DND-41 (cell line): ENCODE results near the gene CACNA1D.

ENCODE experiments used
- ATAC-seq: fragments of 200-7000 bp; cut with Tn5 transposase; 3 replicates; pipeline ENCODE4 v1.9.1; 2021; ENCODE audit warnings: low read depth; ENCODE audit not compliant: insufficient read depth
- DNase-seq: peaks from one replicate; pipeline ENCODE4 v3.0.0-alpha.2; 2020
- H2AFZ ChIP-seq: 2 replicates; pipeline ENCODE4 v1.6.0; 2012; ENCODE audit warnings: low read depth, low read length
- H3K27ac ChIP-seq: 2 replicates; pipeline ENCODE4 v1.5.1; 2012; ENCODE audit warnings: low read length, inconsistent platforms
- H3K27me3 ChIP-seq: fragments of 200-600 bp; sonication (generic); 2 replicates; pipeline ENCODE4 v1.6.0; 2012; ENCODE audit warnings: low read length, mild to moderate bottlenecking, inconsistent platforms; ENCODE audit not compliant: insufficient read depth, poor library complexity
- H3K36me3 ChIP-seq: 2 replicates; pipeline ENCODE4 v1.5.1; 2012; ENCODE audit warnings: low read length, inconsistent platforms; ENCODE audit not compliant: insufficient read depth
- H3K4me1 ChIP-seq: 2 replicates; pipeline ENCODE4 v1.5.1; 2012; ENCODE audit warnings: mild to moderate bottlenecking, low read length; ENCODE audit not compliant: insufficient read depth
- H3K4me2 ChIP-seq: 2 replicates; pipeline ENCODE4 v1.6.0; 2012; ENCODE audit warnings: mild to moderate bottlenecking, moderate library complexity, low read length, inconsistent platforms; ENCODE audit not compliant: insufficient read depth
- H3K4me3 ChIP-seq, 2 experiments: fragments of 200-600 bp in 1 of 2; shearing (Covaris generic) in 1 of 2; 2 replicates each; pipeline ENCODE4 v1.5.1; 2012 to 2016; ENCODE audit warnings: inconsistent platforms in 2 of 2, low read length in 2 of 2, mild to moderate bottlenecking in 2 of 2, low read depth in 1 of 2, moderate library complexity in 1 of 2
- H3K79me2 ChIP-seq: 2 replicates; pipeline ENCODE4 v1.6.0; 2012; ENCODE audit warnings: low read length, inconsistent platforms; ENCODE audit not compliant: insufficient read depth
- H3K9ac ChIP-seq: 2 replicates; pipeline ENCODE4 v1.6.0; 2012; ENCODE audit warnings: low read depth, mild to moderate bottlenecking, inconsistent platforms, low read length, moderate library complexity
- H3K9me3 ChIP-seq: 2 replicates; pipeline ENCODE4 v1.5.1; 2012; ENCODE audit warnings: low read length, moderate library complexity, mild to moderate bottlenecking, inconsistent platforms; ENCODE audit not compliant: insufficient read depth, severe bottlenecking
- H4K20me1 ChIP-seq: 2 replicates; pipeline ENCODE4 v1.6.0; 2012; ENCODE audit warnings: low read length; ENCODE audit not compliant: insufficient read depth
- CTCF ChIP-seq: IDR thresholded peaks from 2 replicates; pipeline ENCODE4 v1.5.1; 2012; ENCODE audit warnings: borderline replicate concordance, low read length, moderate library complexity, mild to moderate bottlenecking; ENCODE audit not compliant: poor library complexity, severe bottlenecking; ENCODE audit errors: extremely low read depth
- EZH2 ChIP-seq: IDR thresholded peaks from 3 replicates; pipeline ENCODE4 v1.6.1; 2012; ENCODE audit warnings: borderline replicate concordance, low read depth, mild to moderate bottlenecking, moderate library complexity, low read length, inconsistent platforms; ENCODE audit not compliant: severe bottlenecking

The CACNA1D gene

GRCh38 chr3:53833053-53833645, 338.7 kb downstream of the CACNA1D start:
- Histone ChIP-seq H3K27me3 (no peaks in the 10 kb centered on the region), H3K9ac (no peak overlapping the region), H3K36me3 (no peaks in the 10 kb centered on the region), H3K4me1 (no peaks in the 10 kb centered on the region), H3K79me2 (no peaks in the 10 kb centered on the region), H3K9me3 (no peaks in the 10 kb centered on the region), H3K4me2 (no peak overlapping the region), H4K20me1 (no peaks in the 10 kb centered on the region; the same call in 1 of the 2 replicates), H2AFZ (no peak overlapping the region), H3K4me3 (no peak overlapping the region), H3K27ac (no peak overlapping the region)
- no peak for ATAC-seq
- DNase-seq: no peak
- TF ChIP-seq EZH2 (no peak), CTCF (no peak)

DNA sequence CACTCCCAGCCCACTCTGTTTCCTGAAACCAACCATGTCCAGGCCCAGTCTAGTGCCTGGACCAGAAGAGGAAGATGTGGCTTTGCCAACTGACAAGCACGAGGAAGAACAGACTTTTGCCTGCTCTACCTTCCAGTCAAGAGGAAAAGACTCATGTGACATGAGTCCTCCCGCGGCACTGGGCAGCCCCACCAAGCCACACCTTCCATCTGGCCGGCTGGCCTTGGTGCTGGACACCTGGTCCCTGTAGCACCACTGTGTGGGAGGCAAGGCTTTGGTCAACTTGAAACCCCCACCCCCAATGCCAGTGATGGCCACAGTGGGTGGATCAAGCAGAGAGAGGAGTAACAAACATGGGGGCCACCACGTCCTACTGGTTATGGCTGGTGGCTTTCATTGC, 339.3 kb downstream of the CACNA1D start:
- no peak for TF ChIP-seq CTCF
- TF ChIP-seq EZH2: no peak

GRCh38 chr3:53834429-53835095, 340.2 kb downstream of the CACNA1D start:
- Histone ChIP-seq H2AFZ (no peak overlapping the region), H3K27ac (no peak overlapping the region), H3K9ac (no peak overlapping the region), H3K79me2 (no peaks in the 10 kb centered on the region), H3K4me2 (no peak overlapping the region), H3K27me3 (no peaks in the 10 kb centered on the region), H3K4me3 (no peak overlapping the region), H3K36me3 (no peaks in the 10 kb centered on the region), H4K20me1 (no peaks in the 10 kb centered on the region; the same call in 1 of the 2 replicates), H3K4me1 (no peaks in the 10 kb centered on the region), H3K9me3 (no peaks in the 10 kb centered on the region)
- no peak for ATAC-seq
- no peak for TF ChIP-seq CTCF
- no peak for TF ChIP-seq EZH2
- DNase-seq: no peak

More for the DNA sequence above, 339.3 kb downstream of the CACNA1D start:
- Histone ChIP-seq H3K9me3 (no peaks in the 10 kb centered on the region), H3K4me2 (no peak overlapping the region), H3K27ac (no peak overlapping the region), H3K9ac (no peak overlapping the region), H3K79me2 (no peaks in the 10 kb centered on the region), H3K4me1 (no peaks in the 10 kb centered on the region), H2AFZ (no peak overlapping the region), H3K4me3 (no peak overlapping the region), H3K36me3 (no peaks in the 10 kb centered on the region), H4K20me1 (no peaks in the 10 kb centered on the region; the same call in 1 of the 2 replicates), H3K27me3 (no peaks in the 10 kb centered on the region)
- DNase-seq (no peak), ATAC-seq (no peak)

- Histone ChIP-seq H2AFZ (no peak overlapping the region), H3K4me2 (no peak overlapping the region), H3K9me3 (no peaks in the 10 kb centered on the region), H3K27me3 (no peaks in the 10 kb centered on the region), H4K20me1 (no peaks in the 10 kb centered on the region; the same call in 1 of the 2 replicates), H3K36me3 (no peaks in the 10 kb centered on the region), H3K79me2 (no peaks in the 10 kb centered on the region), H3K4me1 (no peaks in the 10 kb centered on the region), H3K4me3 (no peak overlapping the region), H3K9ac (no peak overlapping the region), H3K27ac (no peak overlapping the region)
- no peak for DNase-seq
- ATAC-seq: no peak
- no peak for TF ChIP-seq CTCF
- TF ChIP-seq EZH2: no peak
These were observed 340.8 kb downstream of the CACNA1D start for GRCh38 chr3:53835257-53835656.
